Panc1 (cell line): ENCODE results near the gene IGF1R.

Experiments used
- POLR2AphosphoS5 ChIP-seq: IDR thresholded peaks from 2 replicates; pipeline ENCODE4 v1.6.1; 2012; ENCODE audit warnings: mild to moderate bottlenecking, low read depth, low read length, moderate library complexity
- TCF7L2 ChIP-seq: IDR thresholded peaks from 2 replicates; pipeline ENCODE4 v1.6.1; 2011; ENCODE audit warnings: mild to moderate bottlenecking, low read depth, low read length, inconsistent platforms
- TF ChIP-seq, protein P1 (sequence below): fragments of 450-650 bp; IDR thresholded peaks from 2 replicates; pipeline ENCODE4 v1.5.1; 2017; ENCODE audit warnings: mild to moderate bottlenecking

GRCh38 chr15:98794211-98794610 lies 145.9 kb downstream of the IGF1R start:
- TF ChIP-seq, protein P1, sequence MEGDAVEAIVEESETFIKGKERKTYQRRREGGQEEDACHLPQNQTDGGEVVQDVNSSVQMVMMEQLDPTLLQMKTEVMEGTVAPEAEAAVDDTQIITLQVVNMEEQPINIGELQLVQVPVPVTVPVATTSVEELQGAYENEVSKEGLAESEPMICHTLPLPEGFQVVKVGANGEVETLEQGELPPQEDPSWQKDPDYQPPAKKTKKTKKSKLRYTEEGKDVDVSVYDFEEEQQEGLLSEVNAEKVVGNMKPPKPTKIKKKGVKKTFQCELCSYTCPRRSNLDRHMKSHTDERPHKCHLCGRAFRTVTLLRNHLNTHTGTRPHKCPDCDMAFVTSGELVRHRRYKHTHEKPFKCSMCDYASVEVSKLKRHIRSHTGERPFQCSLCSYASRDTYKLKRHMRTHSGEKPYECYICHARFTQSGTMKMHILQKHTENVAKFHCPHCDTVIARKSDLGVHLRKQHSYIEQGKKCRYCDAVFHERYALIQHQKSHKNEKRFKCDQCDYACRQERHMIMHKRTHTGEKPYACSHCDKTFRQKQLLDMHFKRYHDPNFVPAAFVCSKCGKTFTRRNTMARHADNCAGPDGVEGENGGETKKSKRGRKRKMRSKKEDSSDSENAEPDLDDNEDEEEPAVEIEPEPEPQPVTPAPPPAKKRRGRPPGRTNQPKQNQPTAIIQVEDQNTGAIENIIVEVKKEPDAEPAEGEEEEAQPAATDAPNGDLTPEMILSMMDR, result no peak
- TF ChIP-seq TCF7L2 (no peak), POLR2AphosphoS5 (no peak)
